HepG2 (cell line): ENCODE data around the gene RPRD2. TPM values are rescaled to one million over a fixed set of nuclear protein-coding genes. Genes with fewer than 3 reads are reported as not detected.
A peak's percentile ranks its signal among the peaks of the same experiment; 100 is the strongest.

ENCODE experiments used
- ATF2 ChIP-seq: sonication (generic); formaldehyde crosslinking; IDR thresholded peaks from 2 replicates; pipeline ENCODE4 v1.4.0; 2020; ENCODE audit warnings: missing genetic modification reagents
- CBX1 ChIP-seq: IDR thresholded peaks from one replicate; pipeline ENCODE4 v1.6.1; 2016; ENCODE audit warnings: antibody characterized with exemption, low read depth
- CBX5 ChIP-seq: sonication (generic); formaldehyde crosslinking; IDR thresholded peaks from 2 replicates; pipeline ENCODE4 v1.4.0; 2020; ENCODE audit warnings: missing genetic modification reagents, borderline replicate concordance
- CREB1 ChIP-seq, 2 experiments: fragments of 450-650 bp in 1 of 2; IDR thresholded peaks; 2 replicates each; pipeline ENCODE4 v1.6.1; 2016 to 2017; ENCODE audit warnings: control low read depth in 1 of 2, mild to moderate bottlenecking in 1 of 2, missing compliant biosample characterization in 1 of 2, missing genetic modification characterization in 1 of 2
- ETV6 ChIP-seq: sonication (generic); formaldehyde crosslinking; conservative IDR thresholded peaks from 2 replicates; pipeline ENCODE4 v1.4.0; 2020; ENCODE audit warnings: missing genetic modification reagents
- FOXA1 ChIP-seq, 2 experiments: fragments of 450-650 bp in 1 of 2; sonication (generic) in 1 of 2; formaldehyde crosslinking in 1 of 2; IDR thresholded peaks; 2 replicates each; pipeline versions ENCODE4 v1.4.0 to v1.6.1; 2016 to 2020; ENCODE audit warnings: missing genetic modification reagents in 1 of 2
- FOXC1 ChIP-seq: sonication (generic); formaldehyde crosslinking; IDR thresholded peaks from 2 replicates; pipeline ENCODE4 v1.8.0; 2022; ENCODE audit warnings: mild to moderate bottlenecking, missing genetic modification reagents, borderline replicate concordance
- KAT8 ChIP-seq: IDR thresholded peaks from 2 replicates; pipeline ENCODE4 v1.6.1; 2016; ENCODE audit warnings: missing genetic modification reagents, missing compliant biosample characterization
- KDM5A ChIP-seq: fragments of 200-600 bp; sonication (generic); IDR thresholded peaks from 2 replicates; pipeline ENCODE4 v1.7.0; 2018; ENCODE audit warnings: antibody characterized with exemption, mild to moderate bottlenecking, low read length, borderline replicate concordance
- KDM6A ChIP-seq: IDR thresholded peaks from 2 replicates; pipeline ENCODE4 v1.6.1; 2016; ENCODE audit warnings: low read depth
- MYC ChIP-seq: sonication (generic); formaldehyde crosslinking; IDR thresholded peaks from 2 replicates; pipeline ENCODE4 v1.9.0; 2021; ENCODE audit warnings: missing genetic modification reagents, borderline replicate concordance
- MYPOP ChIP-seq: sonication (generic); formaldehyde crosslinking; IDR thresholded peaks from 2 replicates; pipeline ENCODE4 v1.8.1; 2023; ENCODE audit warnings: mild to moderate bottlenecking, moderate library complexity, missing genetic modification reagents
- ZBED4 ChIP-seq: sonication (generic); formaldehyde crosslinking; IDR thresholded peaks from 2 replicates; pipeline ENCODE4 v1.4.0; 2020; ENCODE audit warnings: missing genetic modification reagents, borderline replicate concordance
- ZBTB7B ChIP-seq: sonication (generic); formaldehyde crosslinking; IDR thresholded peaks from 2 replicates; pipeline ENCODE4 v1.4.0; 2020; ENCODE audit warnings: missing genetic modification reagents
- ZFP37 ChIP-seq: sonication (generic); formaldehyde crosslinking; IDR thresholded peaks from 2 replicates; pipeline ENCODE4 v1.4.0; 2020; ENCODE audit warnings: missing genetic modification reagents, borderline replicate concordance
- ZNF121 ChIP-seq: sonication (generic); formaldehyde crosslinking; IDR thresholded peaks from 2 replicates; pipeline ENCODE4 v1.5.0; 2020; ENCODE audit warnings: mild to moderate bottlenecking, missing genetic modification reagents
- ZNF468 ChIP-seq: sonication (generic); formaldehyde crosslinking; IDR thresholded peaks from 2 replicates; pipeline ENCODE4 v1.8.0; 2022; ENCODE audit warnings: mild to moderate bottlenecking, moderate library complexity, missing genetic modification reagents
- ZNF530 ChIP-seq: sonication (generic); formaldehyde crosslinking; IDR thresholded peaks from 2 replicates; pipeline ENCODE4 v1.5.0; 2020; ENCODE audit warnings: low read depth, mild to moderate bottlenecking, missing genetic modification reagents
- ZNF546 ChIP-seq: sonication (generic); formaldehyde crosslinking; conservative IDR thresholded peaks from 2 replicates; pipeline ENCODE4 v1.8.1; 2023; ENCODE audit warnings: mild to moderate bottlenecking, missing genetic modification reagents
- ZSCAN29 ChIP-seq: sonication (generic); formaldehyde crosslinking; conservative IDR thresholded peaks from 2 replicates; pipeline ENCODE4 v1.4.0; 2020; ENCODE audit warnings: mild to moderate bottlenecking, missing genetic modification reagents
- ZSCAN31 ChIP-seq: sonication (generic); formaldehyde crosslinking; IDR thresholded peaks from 2 replicates; pipeline ENCODE4 v1.5.0; 2020; ENCODE audit warnings: low read depth, mild to moderate bottlenecking, missing genetic modification reagents
- ZSCAN5A ChIP-seq: sonication (generic); formaldehyde crosslinking; IDR thresholded peaks from 2 replicates; pipeline ENCODE4 v1.8.0; 2022; ENCODE audit warnings: mild to moderate bottlenecking, missing genetic modification reagents, borderline replicate concordance
- polyA plus RNA-seq, 8 experiments: library from polyadenylated mRNA; depleted of rRNA in 3 of 8; stranded (reverse) in 7 of 8; unstranded in 1 of 8; fragments of >200 nt; fragmentation: Illumina TruSeq in 4 of 8; extraction: Trizol in 4 of 8; gene quantifications; 2 replicates each; pipeline versions ENCODE4 v1.2.1 to v1.2.3, GENCODE V29; 2011 to 2016; ENCODE audit warnings: low read depth in 4 of 8, missing spikeins in 1 of 8, mixed read lengths in 1 of 8; ENCODE audit not compliant: insufficient read depth in 1 of 8
- total RNA-seq, 5 experiments: library from RNA; depleted of rRNA; stranded (reverse); fragments of >200 nt; fragmentation: Illumina TruSeq; extraction: Trizol; gene quantifications; 2 replicates each; pipeline ENCODE4 v1.2.3, GENCODE V29; 2016; ENCODE audit warnings: low read depth in 1 of 5

RPRD2 gene
- total and polyA plus RNA-seq, 2 of the 13 experiments (the other 11 are each of a cell fraction or from before 2014, with no cell fraction given), result 8.0 to 8.9 TPM

DNA sequence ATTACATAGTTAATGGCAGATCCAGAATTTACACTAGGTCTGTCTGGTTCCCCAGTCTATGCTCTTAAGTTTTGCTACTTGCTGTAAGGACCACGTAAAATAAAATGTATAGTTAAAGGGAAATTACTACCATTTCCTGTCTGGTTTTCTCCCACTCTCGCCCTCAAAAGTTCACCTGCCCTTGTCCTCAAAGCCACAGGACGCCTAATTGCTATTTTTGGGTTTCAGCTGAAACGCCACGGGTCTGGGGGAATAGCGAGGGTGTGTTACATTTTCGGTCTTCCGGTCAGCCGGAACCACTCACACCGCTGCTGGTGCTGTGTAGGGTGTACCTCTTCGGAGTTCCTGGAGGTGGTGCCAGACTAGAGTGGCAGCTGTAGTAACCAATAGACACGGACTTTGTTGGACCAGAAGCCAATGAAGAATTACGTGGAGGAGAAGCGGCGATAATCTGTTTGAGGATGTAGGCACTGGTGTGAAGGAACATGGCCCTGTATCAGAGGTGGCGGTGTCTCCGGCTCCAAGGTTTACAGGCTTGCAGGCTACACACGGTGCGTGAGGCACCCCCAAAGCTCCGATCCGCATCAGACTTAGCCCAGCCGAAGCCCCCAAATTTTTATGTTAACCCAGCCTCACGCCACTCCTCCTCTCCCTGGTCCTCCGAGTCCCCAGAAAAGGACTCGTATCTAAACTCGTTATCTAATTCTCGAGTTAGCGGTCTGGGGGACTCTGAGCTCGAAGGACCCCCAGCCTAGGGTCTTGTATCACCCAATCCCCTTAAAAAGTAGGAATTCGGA, 123.2 kb downstream of the RPRD2 start, which contains the start of gene TARS2 (continued):
- TF ChIP-seq ZSCAN5A (CRISPR knock-in tag) (peak; percentile 86), FOXA1 (IDR thresholded peaks at IDR 0.05) (no peak), FOXA1 (CRISPR knock-in tag; IDR thresholded peaks at IDR 0.05) (peak; percentile 68), KDM5A (peak; percentile 96), CBX5 (CRISPR knock-in tag) (peak; percentile 92), ZNF530 (CRISPR knock-in tag) (no peak), KAT8 (peak; percentile 98), CBX1 (peak; percentile 48), FOXC1 (CRISPR knock-in tag) (0 out of 2 replicates have a peak, but pooled peaks have one; percentile 55), MYPOP (CRISPR knock-in tag) (no peak), ETV6 (CRISPR knock-in tag) (0 out of 2 replicates have a peak, but pooled peaks have one; percentile 39), MYC (CRISPR knock-in tag) (peak; percentile 76; the same call in 1 of the 2 replicates), ATF2 (CRISPR knock-in tag) (peak; percentile 90), ZBTB7B (CRISPR knock-in tag) (no peak), ZBED4 (CRISPR knock-in tag) (peak; percentile 51; the same call in 1 of the 2 replicates), CREB1 (IDR thresholded peaks at IDR 0.05) (peak; percentile 70), CREB1 (CRISPR knock-in tag; IDR thresholded peaks at IDR 0.05) (peak; percentile 88), KDM6A (no peak), ZSCAN29 (no peak), ZFP37 (CRISPR knock-in tag) (peak; percentile 70), ZNF468 (CRISPR knock-in tag) (no peak), ZSCAN31 (CRISPR knock-in tag) (peak; percentile 77; the same call in 1 of the 2 replicates), ZNF546 (CRISPR knock-in tag) (no peak), ZNF121 (CRISPR knock-in tag) (no peak)
